ENCODE data around the gene LRRTM1. TPM values are rescaled to one million over a fixed set of nuclear protein-coding genes. Genes with fewer than 3 reads are reported as not detected.

Gene LRRTM1
- total RNA-seq, 1 donor from 2014 or later, result 29.1 TPM

DNA sequence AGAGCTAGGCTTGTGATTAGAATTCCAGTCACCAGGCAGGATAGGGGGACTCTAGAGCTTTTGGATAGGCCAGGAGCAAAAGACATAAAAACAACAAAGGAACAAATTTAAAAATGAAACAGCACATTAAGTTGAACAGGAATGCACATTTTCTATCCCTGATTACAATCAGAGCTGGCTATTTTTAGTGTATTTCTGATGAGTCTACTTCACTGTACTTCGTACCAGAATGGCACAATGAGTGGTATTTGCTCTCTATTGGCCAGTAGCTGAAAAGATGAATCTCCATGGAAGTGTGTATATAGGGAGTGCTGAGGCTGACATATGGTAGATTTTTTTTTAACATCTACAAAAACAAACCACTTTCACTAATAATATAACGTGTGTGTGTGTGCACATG is 34.2 kb upstream of the LRRTM1 start:
- TF ChIP-seq CTCF (conservative IDR thresholded peaks at IDR 0.05), result no peak

DNA sequence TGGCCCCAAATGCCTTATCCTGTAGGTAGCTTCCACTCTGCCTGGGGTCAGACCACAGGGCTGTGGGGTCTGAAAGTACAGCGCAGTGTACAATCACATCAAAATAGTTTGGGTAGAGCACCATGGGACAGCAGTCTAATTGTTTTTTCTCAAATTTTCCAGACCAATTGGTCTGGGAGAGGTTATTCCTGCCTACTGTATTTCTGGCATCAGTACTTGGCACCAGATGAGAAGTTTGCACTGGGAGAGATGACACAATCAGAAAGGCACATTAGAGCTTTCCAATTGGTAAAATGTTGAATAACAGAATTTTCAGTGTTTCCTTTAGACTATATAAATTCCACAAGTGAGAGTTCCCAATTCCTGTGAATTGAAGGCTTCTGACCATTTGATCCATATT is 30.9 kb upstream of the LRRTM1 start:
- no peak overlapping the region for H3K27ac Mint-ChIP-seq
- TF ChIP-seq CTCF (conservative IDR thresholded peaks at IDR 0.05), result no peak
- H3K36me3 Mint-ChIP-seq, result no peaks in the 10 kb centered on the region
- peaks cover 4% of the 10 kb centered on the region for H3K9me3 Mint-ChIP-seq
- DNase-seq (ENCODE audit: extremely low spot score, unreplicated experiment), result no peak
- H3K4me3 Mint-ChIP-seq, result no peak overlapping the region
- peaks cover 7% of the 10 kb centered on the region for H3K27me3 Mint-ChIP-seq
- H3K4me1 Mint-ChIP-seq (ENCODE audit: unreplicated experiment), result peaks cover 4% of the 10 kb centered on the region

More for the DNA sequence above, 34.2 kb upstream of the LRRTM1 start:
- Mint-ChIP-seq H3K36me3 (no peaks in the 10 kb centered on the region), H3K4me3 (no peak overlapping the region), H3K27ac (no peak overlapping the region), H3K9me3 (peaks cover 4% of the 10 kb centered on the region), H3K27me3 (peaks cover 5% of the 10 kb centered on the region), H3K4me1 (ENCODE audit: unreplicated experiment) (no peaks in the 10 kb centered on the region)
- no peak for DNase-seq (ENCODE audit: extremely low spot score, unreplicated experiment)

- no peak for DNase-seq (ENCODE audit: extremely low spot score, unreplicated experiment)
- no peak overlapping the region for H3K27ac Mint-ChIP-seq
- peaks cover 8% of the 10 kb centered on the region for H3K9me3 Mint-ChIP-seq
- peaks cover 4% of the 10 kb centered on the region for H3K4me1 Mint-ChIP-seq (ENCODE audit: unreplicated experiment)
- H3K36me3 Mint-ChIP-seq, result no peaks in the 10 kb centered on the region
- no peak for TF ChIP-seq CTCF (conservative IDR thresholded peaks at IDR 0.05)
- H3K27me3 Mint-ChIP-seq, result peaks cover 16% of the 10 kb centered on the region
- no peak overlapping the region for H3K4me3 Mint-ChIP-seq
These were observed 29.3 kb upstream of the LRRTM1 start for GRCh38 chr2:80333886-80334285.

DNA sequence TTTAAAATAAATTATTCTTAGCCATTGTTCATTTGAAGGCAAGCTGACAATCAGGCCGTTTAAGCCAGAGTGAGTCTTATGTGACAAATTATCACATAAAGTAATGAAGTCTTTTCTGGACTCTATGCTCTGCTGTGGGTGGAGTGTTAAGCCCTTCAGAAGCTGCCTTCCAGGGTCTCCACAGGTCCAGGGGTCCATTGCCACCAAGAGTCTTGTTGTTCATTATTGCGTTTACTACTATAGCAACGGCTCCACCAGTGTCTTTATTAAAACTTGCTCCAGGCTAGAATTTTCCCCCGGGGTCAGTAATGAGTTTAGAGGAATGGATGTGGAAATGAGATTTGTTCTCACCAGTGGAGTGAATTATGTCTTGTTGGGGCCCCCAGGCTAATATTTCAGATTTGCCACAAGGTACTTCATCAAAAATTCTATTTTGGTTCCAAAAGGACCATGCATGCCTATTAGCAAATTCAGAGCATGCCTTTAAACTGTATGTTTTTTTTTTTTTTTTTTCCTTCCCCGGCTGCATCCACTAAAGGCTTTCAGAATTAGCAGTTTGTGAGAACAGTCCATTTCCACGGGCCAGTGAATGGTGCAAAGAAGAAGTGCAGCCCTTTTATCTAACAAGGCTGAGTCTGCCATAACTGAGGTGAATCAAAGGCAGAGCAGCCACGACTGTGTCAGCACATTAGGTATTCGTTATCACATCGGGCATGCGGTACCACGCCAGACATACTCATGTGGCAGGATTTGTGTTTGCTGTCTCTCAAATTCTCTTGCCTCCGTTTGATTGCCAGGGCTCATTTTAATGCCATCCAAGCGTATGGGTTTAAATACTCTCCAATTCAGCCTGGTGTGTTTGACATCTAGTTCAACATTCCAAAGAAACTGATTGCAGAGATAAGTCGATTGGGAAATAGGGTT is 26.2 kb upstream of the LRRTM1 start:
- Mint-ChIP-seq H3K4me1 (ENCODE audit: unreplicated experiment) (peaks cover 19% of the 10 kb centered on the region), H3K9me3 (peaks cover 8% of the 10 kb centered on the region), H3K27me3 (peaks cover 27% of the 10 kb centered on the region), H3K36me3 (no peaks in the 10 kb centered on the region), H3K4me3 (no peak overlapping the region), H3K27ac (no peak overlapping the region)
- no peak for TF ChIP-seq CTCF (conservative IDR thresholded peaks at IDR 0.05)
- DNase-seq (ENCODE audit: extremely low spot score, unreplicated experiment), result no peak

DNA sequence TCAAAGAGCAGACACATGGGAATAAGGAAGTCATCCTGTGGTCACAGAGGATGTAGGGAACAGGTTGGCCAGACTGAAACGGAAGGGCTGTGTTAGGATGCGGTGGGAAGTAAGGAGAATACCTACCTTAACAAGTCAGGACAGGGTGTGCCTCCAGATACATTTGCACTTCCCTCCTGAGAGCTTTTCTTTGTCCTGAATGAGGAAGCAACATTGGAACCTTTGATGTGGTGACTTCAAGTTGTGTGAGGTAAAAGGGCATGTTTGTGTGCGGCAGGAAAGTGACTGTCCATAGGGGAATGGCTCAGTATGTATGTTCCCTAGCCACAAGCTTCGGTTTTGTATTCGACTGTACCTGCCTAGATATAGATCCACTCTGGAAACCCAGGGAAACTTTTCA is 24.9 kb upstream of the LRRTM1 start:
- Mint-ChIP-seq H3K27me3 (peaks cover 23% of the 10 kb centered on the region), H3K9me3 (peaks cover 8% of the 10 kb centered on the region), H3K4me1 (ENCODE audit: unreplicated experiment) (peaks cover 21% of the 10 kb centered on the region), H3K27ac (no peak overlapping the region), H3K4me3 (no peak overlapping the region), H3K36me3 (no peaks in the 10 kb centered on the region)
- no peak for TF ChIP-seq CTCF (conservative IDR thresholded peaks at IDR 0.05)
- DNase-seq (ENCODE audit: extremely low spot score, unreplicated experiment), result no peak
